Heart right ventricle (tissue), 16 donors: ENCODE results near the gene FOXJ3. TPM values are rescaled to one million over a fixed set of nuclear protein-coding genes. Genes with fewer than 3 reads are reported as not detected.

ENCODE experiments used
- ATAC-seq, 8 donors: fragments of 200-7000 bp; cut with Tn5 transposase; one replicate each; pipeline ENCODE4 v1.9.1; 2020; ENCODE audit warnings: mild to moderate bottlenecking in 8 of 8, moderate library complexity in 8 of 8, moderate number of reproducible peaks in 1 of 8
- DNase-seq, 2 donors: peaks; one replicate each; pipeline ENCODE4 v3.0.0-alpha.2; 2020
- H3K27ac ChIP-seq, 10 donors: fragments of 200-600 bp; sonication (generic) in 2 of 10; one replicate each; pipeline versions ENCODE4 v1.5.0 to v1.8.0; 2020 to 2022; ENCODE audit warnings: mild to moderate bottlenecking in 3 of 10
- H3K27me3 ChIP-seq, 7 donors: fragments of 200-600 bp; one replicate each; pipeline ENCODE4 v1.8.0; 2021 to 2022; ENCODE audit warnings: mild to moderate bottlenecking in 2 of 7
- H3K36me3 ChIP-seq, 9 donors: fragments of 200-600 bp; sonication (generic) in 1 of 9; one replicate each; pipeline versions ENCODE4 v1.5.0 to v1.8.0; 2020 to 2022; ENCODE audit warnings: mild to moderate bottlenecking in 2 of 9
- H3K4me1 ChIP-seq, 9 donors: fragments of 200-600 bp; sonication (generic) in 1 of 9; one replicate each; pipeline versions ENCODE4 v1.5.0 to v1.8.0; 2020 to 2022; ENCODE audit warnings: mild to moderate bottlenecking in 4 of 9
- H3K4me3 ChIP-seq, 10 donors: fragments of 200-600 bp; sonication (generic) in 2 of 10; one replicate each; pipeline versions ENCODE4 v1.5.0 to v1.8.0; 2020 to 2022; ENCODE audit warnings: mild to moderate bottlenecking in 7 of 10, moderate library complexity in 2 of 10
- H3K9me3 ChIP-seq, 11 donors: fragments of 200-600 bp in 10 of 11; sonication (generic) in 2 of 11; one replicate each; pipeline versions ENCODE4 v1.5.0 to v1.8.0; 2013 to 2022; ENCODE audit warnings: mild to moderate bottlenecking in 2 of 11, control low read depth in 1 of 11, moderate library complexity in 1 of 11
- CTCF ChIP-seq, 9 donors: fragments of 200-600 bp; sonication (generic) in 2 of 9; IDR thresholded peaks; one replicate each; pipeline versions ENCODE4 v1.5.0 to v1.8.0; 2021 to 2022; ENCODE audit warnings: antibody characterized with exemption in 9 of 9, mild to moderate bottlenecking in 5 of 9, moderate library complexity in 1 of 9
- WGBS, 2 donors: extraction: QIAGEN DNeasy Blood & Tissue Kit; methylation state at CpG; one replicate each; pipeline ENCODE4 v1.1.7; 2013; ENCODE audit warnings: inconsistent platforms in 1 of 2; 5-methylcytosine and 5-hydroxymethylcytosine counted together
- intact Hi-C, 10 donors: fragments of 100-400 bp; cut with DNase I; formaldehyde crosslinking; loops; one replicate each; pipeline versions ENCODE4 v1.11.1 to v1.14.2; 2022
- polyA plus RNA-seq, 2 donors: library from polyadenylated mRNA; stranded (reverse); fragments of 200-250 nt; gene quantifications; one replicate each; pipeline ENCODE4 v1.2.3, GENCODE V29; 2013
- total RNA-seq, 10 donors: library from RNA; stranded (reverse); fragmentation: NEBNext Ultra II Directional in 3 of 10; extraction: Animal tissue kit (Norgen Biotek cat#: 25700) in 3 of 10; gene quantifications; one replicate each; pipeline versions ENCODE4 v1.2.1 to v1.2.4, GENCODE V29; 2021 to 2023
- donor health status: Arrhythmogenic right ventricular cardiomyopathy.
- donor health status: ischemic (EF 13 %, LVEDD 7.1; RV severe dilation, severe dysfunction).
- donor health status: healthy with polysubstance abuse.
- donor health status: DM: no; HTN: yes; CAD: no.
- donor health status: DM: no; HTN: no; CAD: no.
- donor health status: ischemic (EF 25% LVEDD 6.9; RV normal size, moderate dysfunction).
- donor health status: ischemic (EF 25% LVEDD 5.7; RV mildly dilated, moderate dysfunction).
- donor health status: healthy.
- donor health status: DM: yes; HTN: yes; CAD: no.
- donor health status: Ischemic cardiomyopathy.
- donor health status: ischemic (EF 35%, LVEDD 5.7; RV mildly dilated, moderate dysfunction).
- donor health status: nonischemic (EF 11% LVEDD 7.7; RV severe dilation, severe dysfunction).
- donor health status: DM: yes; HTN: yes; CAD: no.
- donor health status: PGD.
- donor health status: ischemic (EF 29% LVEDD 5.4; RV normal size, mild dysfunction).
- donor health status: nonischemic (EF 23%, LVEDD 6.1; RV moderate dilation, normal function).

Gene FOXJ3
- total and polyA plus RNA-seq, 12 donors: 9.6 to 50.0 (median 40.7) TPM

- Histone ChIP-seq H3K4me3 (no peak overlapping the region), H3K36me3 (no peaks in the 10 kb centered on the region), H3K9me3 (no peaks in the 10 kb centered on the region), H3K27ac (peak overlapping the region in 3 of 10 donors; percentile 0 to 97 (median 96)), H3K27me3 (no peaks in the 10 kb centered on the region), H3K4me1 (peaks cover 4 to 70% (median 47%) of the 10 kb centered on the region in 9 donors)
- ATAC-seq: no peak
- intact Hi-C loops: loop anchor here in 7 of 10 donors (5.0 to 10.0 kb wide), 6 partner anchors 122 to 422 kb away; partner anchors contain the start of genes PPCS (in 4 of the 7), ZMYND12 (in 4 of the 7), PPIH (in 1 of the 7) and YBX1 (in 1 of the 7)
- 50 to 52% methylated on average over 6 of the region's 6 CpGs for WGBS, 2 donors
- no peak for DNase-seq
- no peak for TF ChIP-seq CTCF (IDR thresholded peaks at IDR 0.05)
Measured at GRCh38 chr1:42332877-42333276, 2.2 kb downstream of the FOXJ3 start.

GRCh38 chr1:42330215-42330614 is 4.8 kb downstream of the FOXJ3 start:
- no peak for ATAC-seq

GRCh38 chr1:42328916-42329496 is 6.0 kb downstream of the FOXJ3 start:
- TF ChIP-seq CTCF (IDR thresholded peaks at IDR 0.05): no peak
- intact Hi-C loops: loop anchor here in 1 of 10 donors (5.0 kb wide), 1 partner anchor 152 kb away; no protein-coding TSS in a partner anchor

More at GRCh38 chr1:42330215-42330614, 4.8 kb downstream of the FOXJ3 start:
- Histone ChIP-seq H3K36me3 (no peaks in the 10 kb centered on the region), H3K27ac (no peak overlapping the region), H3K4me1 (peaks cover 0 to 82% (median 46%) of the 10 kb centered on the region in 9 donors), H3K27me3 (no peaks in the 10 kb centered on the region), H3K9me3 (no peaks in the 10 kb centered on the region), H3K4me3 (no peak overlapping the region)
- 98 to 99% methylated on average over 10 of the region's 10 CpGs for WGBS, 2 donors
- no peak for TF ChIP-seq CTCF (IDR thresholded peaks at IDR 0.05)
- intact Hi-C loops: loop anchor here in 7 of 10 donors (5.0 to 10.0 kb wide), 6 partner anchors 125 to 425 kb away; partner anchors contain the start of genes PPCS (in 4 of the 7), ZMYND12 (in 4 of the 7), PPIH (in 1 of the 7) and YBX1 (in 1 of the 7)
- no peak for DNase-seq

GRCh38 chr1:42328047-42328625 is 6.9 kb downstream of the FOXJ3 start:
- DNase-seq (no peak), ATAC-seq (no peak)
- H3K4me3 ChIP-seq: no peak overlapping the region
- no peaks in the 10 kb centered on the region for H3K9me3 ChIP-seq
- peaks cover 0 to 90% (median 54%) of the 10 kb centered on the region in 9 donors for H3K4me1 ChIP-seq
- no peak for TF ChIP-seq CTCF (IDR thresholded peaks at IDR 0.05)
- no peaks in the 10 kb centered on the region for H3K27me3 ChIP-seq
- 89 to 91% methylated on average over 5 of the region's 5 CpGs for WGBS, 2 donors
- intact Hi-C loops: loop anchor here in 1 of 10 donors (5.0 kb wide), 1 partner anchor 151 kb away; no protein-coding TSS in a partner anchor
- no peak overlapping the region for H3K27ac ChIP-seq
- H3K36me3 ChIP-seq: no peaks in the 10 kb centered on the region

More at GRCh38 chr1:42328916-42329496, 6.0 kb downstream of the FOXJ3 start:
- Histone ChIP-seq H3K27ac (no peak overlapping the region), H3K27me3 (no peaks in the 10 kb centered on the region), H3K4me3 (no peak overlapping the region), H3K36me3 (no peaks in the 10 kb centered on the region), H3K9me3 (no peaks in the 10 kb centered on the region), H3K4me1 (peaks cover 0 to 92% (median 55%) of the 10 kb centered on the region in 9 donors)
- ATAC-seq (no peak), DNase-seq (no peak)
- WGBS, 2 donors: 83 to 88% methylated on average over 4 of the region's 4 CpGs
